ENCODE measurements around the gene PER1.
"Not testable (repeated sequence)": the region's sequence is repeated elsewhere in the genome, so short reads cannot be mapped to it uniquely, and the experiment has no call there.

PER1 gene

DNA sequence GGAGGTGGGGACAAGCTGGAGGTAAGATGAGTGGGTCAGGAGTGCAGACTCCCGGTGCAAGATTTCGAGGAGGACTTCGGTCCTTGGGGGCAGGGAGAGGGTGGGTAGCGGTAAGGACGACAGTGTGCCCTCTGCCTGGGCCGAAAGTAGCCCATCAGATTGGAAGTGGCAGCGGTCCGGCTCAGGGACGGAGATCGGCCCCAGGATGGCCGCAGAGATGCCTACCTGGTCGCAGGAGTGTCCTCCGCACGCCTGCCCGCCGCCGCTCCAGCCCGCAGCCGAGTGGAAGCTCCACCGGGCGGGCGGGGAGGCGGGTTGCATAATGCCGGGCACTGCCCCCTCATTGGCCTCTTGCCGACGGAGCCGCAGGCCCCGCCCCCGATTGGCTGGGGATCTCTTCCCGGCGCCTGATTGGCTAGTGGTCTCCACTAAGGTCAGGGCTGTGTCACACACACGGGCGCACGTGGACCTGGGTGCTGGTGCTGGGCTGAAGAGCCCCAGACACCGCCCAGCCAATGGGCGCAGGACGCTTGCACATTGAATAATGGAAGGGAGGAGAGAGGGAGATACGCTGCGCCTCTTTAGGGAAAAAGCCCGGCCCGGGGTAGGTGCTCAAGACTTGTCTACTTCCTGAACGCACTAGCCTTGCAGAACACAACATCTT is at the start of gene PER1:
Gene PER1 (minus strand): TSS at position 293 of the 664 bp plus-strand sequence. CDS start 1,698 bp downstream, outside the sequence.
- peak; percentile 90 for DNase-seq

DNA sequence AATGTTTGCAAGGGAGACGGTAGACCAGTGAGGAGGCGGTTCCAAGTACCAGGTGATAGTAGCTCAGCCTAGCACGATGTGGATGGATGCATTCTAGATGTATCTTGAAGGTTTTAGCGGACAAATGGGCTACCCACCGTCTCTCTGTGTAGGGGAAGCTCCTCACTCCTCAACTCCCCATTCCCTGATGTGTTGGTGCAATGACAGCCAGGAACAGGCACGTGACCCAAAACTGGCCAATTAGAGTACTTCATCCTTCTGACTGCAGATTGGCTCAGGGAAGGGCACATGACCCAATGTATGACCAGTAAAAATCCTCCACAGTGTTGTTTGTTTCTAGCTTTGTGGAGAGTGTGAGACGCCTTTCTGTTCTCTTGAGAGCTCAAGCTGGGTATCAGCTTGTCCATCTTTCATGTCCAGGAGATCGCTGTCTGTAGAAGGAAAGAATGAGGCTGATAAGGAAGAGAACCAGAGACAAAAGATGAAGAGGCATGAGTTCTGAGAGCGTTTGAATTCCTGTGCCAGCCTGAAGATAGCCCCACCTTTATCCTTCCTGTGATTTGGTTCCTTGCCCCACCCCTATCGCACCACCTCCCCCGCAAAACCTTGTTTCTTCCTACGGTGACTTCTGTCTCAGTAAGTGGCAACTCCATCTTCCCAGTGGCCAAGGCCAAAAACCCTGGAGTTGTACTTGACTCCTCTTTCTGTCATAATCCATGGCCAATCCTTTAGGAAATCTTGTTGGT is 40.0 kb upstream of the PER1 start:
- DNase-seq = no peak

- no peak for DNase-seq
These were observed 38.3 kb upstream of the PER1 start for GRCh38 chr17:8190506-8190905.

- peak; percentile 76 for DNase-seq
These were observed 37.7 kb upstream of the PER1 start, which contains the start of gene BORCS6 for GRCh38 chr17:8189711-8190477. Gene BORCS6, minus strand, starts transcription at chr17:8190180. Its CDS starts 40 bp downstream, at chr17:8190140.

DNA sequence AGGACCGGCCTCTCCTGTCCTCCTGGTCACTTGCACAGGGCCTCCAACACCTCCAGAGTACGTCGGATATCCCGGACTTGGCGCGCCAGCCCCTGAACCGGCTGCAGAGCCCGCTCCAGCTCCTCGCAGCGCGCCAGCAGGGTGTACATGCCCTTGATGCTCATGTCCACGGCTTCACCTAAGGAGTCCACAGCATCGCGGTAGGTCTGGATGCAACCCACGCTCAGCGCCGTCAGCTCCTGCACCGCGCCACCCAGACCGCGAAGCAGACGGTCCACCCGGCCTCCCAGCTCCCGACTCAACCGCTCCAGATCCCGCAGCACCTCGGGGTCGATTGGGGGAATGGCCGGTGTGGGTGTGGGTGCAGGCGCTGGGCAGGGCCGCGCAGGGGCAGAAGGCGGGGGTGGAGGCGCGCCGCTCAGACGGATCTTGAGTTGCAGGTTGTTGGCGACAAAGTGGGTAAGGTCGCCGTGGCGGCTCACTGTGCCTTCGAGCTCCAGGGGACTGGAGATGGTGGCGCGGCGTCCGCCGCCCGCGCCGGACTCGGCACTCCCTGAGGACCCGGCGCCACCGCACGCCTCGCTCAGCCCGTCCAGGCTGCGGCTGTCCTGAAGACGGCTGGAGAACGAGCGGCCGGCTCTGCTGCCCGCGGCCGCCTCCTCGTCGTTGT is 37.0 kb upstream of the PER1 start:
- no peak for DNase-seq

DNA sequence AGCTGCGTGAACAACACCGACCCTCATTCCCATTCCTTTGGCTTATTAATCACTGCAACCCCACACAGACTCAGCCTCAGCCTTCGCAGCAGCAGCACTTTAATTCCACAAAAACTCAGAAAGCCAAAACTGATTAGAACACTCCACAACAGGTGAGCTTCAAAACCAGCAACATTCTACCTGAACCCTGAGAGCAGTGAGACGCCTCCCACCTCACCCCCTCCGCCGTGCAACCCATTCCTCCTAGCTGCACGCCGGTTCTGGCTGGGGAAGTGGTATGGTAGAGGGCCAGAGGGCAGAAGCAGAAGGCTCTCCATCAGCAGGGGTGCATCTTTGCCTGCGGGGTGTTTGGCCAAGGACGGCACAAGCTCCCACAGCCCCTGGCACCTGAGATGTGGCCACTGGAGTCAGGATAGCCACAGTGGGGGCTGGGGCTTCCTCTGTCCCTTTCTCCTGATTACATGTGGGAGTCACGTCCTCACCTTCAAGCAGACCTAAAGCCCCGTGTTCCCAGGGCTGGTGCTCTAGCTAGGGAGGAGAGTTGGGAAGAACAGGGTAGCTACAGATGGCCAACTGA is 36.1 kb upstream of the PER1 start:
- no peak for DNase-seq

GRCh38 chr17:8187517-8188262 is 35.5 kb upstream of the PER1 start:
- peak; percentile 34 for DNase-seq

- no peak for DNase-seq
These were observed 34.7 kb upstream of the PER1 start for GRCh38 chr17:8186787-8187516.

- DNase-seq = no peak
These were observed 34.2 kb upstream of the PER1 start for GRCh38 chr17:8186446-8186786.

DNA sequence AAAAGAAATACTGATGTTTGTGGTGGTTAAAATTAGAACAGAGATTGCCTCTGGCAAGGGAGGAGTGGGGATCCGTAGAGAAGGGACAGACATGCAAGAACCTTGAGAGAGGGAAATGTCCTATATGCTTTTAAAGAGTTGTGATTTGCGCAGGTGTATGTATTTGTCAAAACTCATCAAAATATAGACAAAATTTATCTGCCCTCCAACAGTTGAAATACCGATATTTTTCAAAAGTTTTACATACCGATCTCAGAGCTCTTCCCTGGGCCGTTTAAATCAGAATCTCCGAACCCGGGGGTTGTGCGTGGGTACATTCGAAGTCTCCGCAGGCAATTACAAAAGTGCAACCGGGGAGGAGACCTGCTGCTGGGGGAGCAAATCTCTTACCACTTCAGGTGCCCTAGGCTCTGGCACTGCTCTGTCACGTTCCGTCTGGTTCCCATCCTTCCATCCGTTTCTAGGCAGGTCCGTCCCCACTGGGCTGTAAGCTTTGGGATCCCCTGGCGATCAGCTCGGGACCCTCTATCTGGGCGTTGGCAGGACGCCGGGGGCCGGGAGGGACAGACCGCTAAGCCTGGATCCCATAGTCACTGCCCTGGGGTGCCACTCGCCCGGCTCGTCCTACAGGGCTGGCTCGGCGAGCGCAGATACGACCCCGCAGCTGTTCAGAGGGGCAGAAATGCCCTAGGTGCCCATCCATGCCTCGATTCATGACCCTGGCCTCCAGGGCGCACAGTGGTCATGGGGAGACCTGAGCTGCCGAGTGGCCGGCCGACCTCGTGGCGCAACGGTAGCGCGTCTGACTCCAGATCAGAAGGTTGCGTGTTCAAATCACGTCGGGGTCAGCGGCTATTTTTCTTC is 33.6 kb upstream of the PER1 start:
- no peak for DNase-seq

DNA sequence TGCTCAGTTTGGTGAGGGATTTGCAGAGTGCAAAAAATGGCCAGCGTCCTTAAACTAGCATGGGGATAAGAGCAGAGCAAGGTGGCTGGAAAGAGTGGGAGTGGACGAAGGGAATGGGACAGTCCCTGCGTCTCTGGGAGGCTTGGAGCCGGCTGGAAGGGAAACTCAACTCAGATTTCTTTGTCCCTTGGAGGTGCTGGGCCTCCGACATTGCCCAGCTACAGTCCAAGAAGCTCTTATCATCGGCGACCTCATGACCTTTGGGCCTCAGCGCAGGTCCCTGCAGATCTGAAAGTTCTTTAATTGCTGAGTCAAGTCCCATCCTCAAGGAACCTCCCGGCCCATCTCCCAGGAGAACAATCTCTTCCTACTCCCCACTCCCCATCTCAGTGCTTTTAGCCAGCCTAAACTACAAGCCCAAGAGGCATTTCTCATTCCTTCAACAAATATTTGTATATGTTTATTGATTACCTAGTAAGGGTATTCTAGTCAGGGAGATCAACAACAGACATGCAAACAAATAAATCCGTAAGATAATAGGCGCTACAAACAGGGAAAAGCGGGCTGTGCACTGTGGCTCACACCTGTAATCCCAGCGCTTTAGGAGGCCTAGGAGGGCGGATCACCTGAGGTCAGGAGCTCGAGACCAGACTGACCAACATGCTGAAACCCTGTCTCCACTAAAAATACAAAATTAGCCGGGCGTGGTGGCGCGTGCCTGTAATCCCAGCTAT is 25.0 kb upstream of the PER1 start:
- DNase-seq = no peak

DNA sequence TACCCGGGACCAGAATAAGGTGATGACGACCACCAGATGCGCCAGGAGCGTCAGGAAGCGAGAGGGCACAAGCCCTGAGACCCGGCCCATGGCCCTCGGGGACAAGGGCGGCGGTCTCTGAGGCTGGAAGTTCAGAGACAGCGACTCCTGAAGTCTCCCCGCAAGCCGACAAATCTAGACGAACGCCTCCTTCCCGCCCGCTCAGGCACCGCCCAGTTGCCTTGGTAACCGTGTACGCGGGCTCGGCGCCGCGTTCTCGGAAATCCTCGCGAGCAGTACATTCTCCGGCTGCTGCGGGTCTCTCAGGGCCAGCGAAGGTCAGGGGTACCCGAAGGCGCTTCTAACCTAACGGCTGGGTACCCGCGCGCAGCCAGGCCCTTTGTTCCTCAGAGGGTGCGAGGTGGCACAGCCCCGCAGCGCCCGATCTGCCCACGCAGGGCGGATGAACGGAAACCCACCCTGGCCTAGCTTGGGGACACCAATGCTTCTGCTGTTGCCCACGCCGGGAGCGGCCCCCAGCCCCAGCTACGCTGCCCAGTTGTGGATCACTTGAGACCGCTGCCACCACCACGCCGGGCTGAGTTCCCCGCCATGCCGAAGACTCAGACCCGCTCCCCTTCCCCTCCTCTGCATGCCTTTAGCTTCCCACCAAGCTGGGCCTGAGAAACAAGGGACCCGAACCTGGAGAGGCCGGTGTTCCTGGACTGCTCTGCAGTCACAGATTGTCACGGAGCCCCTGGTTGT is 24.2 kb upstream of the PER1 start, which contains the start of gene TMEM107:
Gene TMEM107 (minus strand): TSS at position 184 of the 744 bp plus-strand sequence. CDS start 94 bp downstream, at position 90.
- no peak for DNase-seq

DNA sequence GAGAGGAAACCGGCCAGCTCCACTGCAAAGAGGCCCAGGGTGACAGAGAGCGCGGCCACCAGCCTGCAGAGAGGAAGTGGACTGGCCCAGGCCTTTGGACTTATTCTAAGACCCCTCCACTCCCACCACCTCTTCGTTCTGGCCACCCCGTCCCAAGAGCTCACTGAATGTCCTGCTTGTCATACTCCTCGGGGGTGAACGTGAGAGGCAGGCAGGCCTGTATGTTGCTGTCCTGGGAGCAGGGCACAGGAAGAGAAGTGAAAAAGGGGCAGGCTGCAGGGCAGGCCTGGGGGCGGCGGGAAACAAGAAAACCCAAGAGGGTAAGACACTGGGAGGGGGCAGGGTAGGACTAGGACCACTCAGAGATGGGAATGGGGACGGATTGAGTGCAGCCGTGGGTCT is 23.6 kb upstream of the PER1 start:
- DNase-seq = no peak

DNA sequence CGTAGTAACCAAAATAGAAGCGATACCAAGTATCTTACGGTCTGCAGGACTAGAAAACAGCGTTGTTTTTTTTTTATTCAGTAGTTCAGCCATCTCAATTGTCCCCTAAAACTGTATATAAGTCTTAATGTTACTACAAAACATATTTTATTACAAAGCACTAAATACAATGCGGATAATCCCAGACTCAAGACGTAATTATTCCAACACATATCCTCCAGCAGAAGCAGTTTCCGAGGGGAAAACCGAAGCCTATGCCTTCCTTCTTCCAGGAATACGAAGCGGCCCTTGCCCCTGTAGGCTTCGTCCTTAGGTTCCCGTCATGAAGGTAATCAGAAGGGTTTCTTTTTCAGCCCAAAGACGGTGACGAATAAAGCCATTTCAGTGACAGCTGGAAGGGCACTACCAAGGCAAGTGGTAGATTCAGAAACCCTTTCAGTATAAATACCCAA is 21.7 kb upstream of the PER1 start:
- no peak for DNase-seq

DNA sequence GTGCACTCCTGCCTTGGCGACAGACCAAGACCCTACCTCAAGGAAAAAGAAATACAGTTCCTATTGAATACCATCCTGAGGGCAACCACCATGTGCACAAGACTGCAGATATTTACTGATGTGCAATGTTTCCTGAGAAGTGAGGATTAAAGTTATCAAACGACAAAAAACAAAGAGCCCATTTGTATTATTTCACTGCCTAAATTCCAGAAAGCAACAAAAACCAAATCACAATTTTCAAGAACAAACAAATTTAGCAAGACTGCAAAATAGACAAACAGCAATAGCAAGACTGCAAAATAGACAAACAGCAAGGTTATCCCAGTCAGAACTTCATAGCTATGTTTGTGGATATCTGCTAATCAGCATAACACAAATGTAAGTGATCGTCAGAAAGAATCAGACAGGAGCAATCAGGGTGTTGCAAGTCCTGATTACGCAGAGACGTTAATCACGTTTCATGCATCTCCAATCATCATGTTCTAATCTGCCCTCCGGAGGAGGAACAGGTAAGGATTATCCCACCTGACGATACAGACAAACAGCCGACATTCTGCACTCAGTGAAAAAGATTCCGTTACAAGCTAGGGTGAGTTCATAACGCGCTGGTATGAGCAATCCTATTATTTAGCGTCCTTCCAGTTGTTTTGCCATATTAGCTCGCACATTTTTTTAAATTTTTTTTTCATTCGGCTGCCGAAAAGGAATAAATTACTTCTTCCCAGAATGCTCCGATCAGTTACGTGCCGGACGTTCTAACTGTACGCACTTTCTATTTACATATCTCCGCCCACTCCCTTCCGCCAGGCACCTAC is 21.1 kb upstream of the PER1 start:
- DNase-seq = no peak

- DNase-seq = not testable (repeated sequence)
These were observed 18.0 kb upstream of the PER1 start for GRCh38 chr17:8170186-8170585.

- no peak for DNase-seq
These were observed 15.3 kb upstream of the PER1 start for GRCh38 chr17:8167526-8167925.

GRCh38 chr17:8166731-8167130 is 14.5 kb upstream of the PER1 start:
- DNase-seq = no peak

All from 8988T (cell line).